G401 (cell line): ENCODE results near the gene CACNA2D1. TPM values are rescaled to one million over a fixed set of nuclear protein-coding genes. Genes with fewer than 3 reads are reported as not detected.
"Not testable (repeated sequence)": the region's sequence is repeated elsewhere in the genome, so short reads cannot be mapped to it uniquely, and the experiment has no call there.

Source experiments
- DNase-seq: peaks from one replicate; pipeline ENCODE4 v3.0.0-alpha.2; 2015; ENCODE audit warnings: low spot score
- in situ Hi-C: cut with HindIII; loops from 2 replicates; pipeline ENCODE4 v1.10.0; 2016; ENCODE audit warnings: low sequenced_read_pairs, mixed read lengths
- total RNA-seq: library from RNA; depleted of rRNA; stranded (reverse); fragments of >200 nt; shearing (Covaris generic); gene quantifications from 2 replicates; pipeline ENCODE4 v1.2.3, GENCODE V29; 2014

CACNA2D1 gene
- total RNA-seq, 1 experiment from 2014 or later, result 1.4 TPM

DNA sequence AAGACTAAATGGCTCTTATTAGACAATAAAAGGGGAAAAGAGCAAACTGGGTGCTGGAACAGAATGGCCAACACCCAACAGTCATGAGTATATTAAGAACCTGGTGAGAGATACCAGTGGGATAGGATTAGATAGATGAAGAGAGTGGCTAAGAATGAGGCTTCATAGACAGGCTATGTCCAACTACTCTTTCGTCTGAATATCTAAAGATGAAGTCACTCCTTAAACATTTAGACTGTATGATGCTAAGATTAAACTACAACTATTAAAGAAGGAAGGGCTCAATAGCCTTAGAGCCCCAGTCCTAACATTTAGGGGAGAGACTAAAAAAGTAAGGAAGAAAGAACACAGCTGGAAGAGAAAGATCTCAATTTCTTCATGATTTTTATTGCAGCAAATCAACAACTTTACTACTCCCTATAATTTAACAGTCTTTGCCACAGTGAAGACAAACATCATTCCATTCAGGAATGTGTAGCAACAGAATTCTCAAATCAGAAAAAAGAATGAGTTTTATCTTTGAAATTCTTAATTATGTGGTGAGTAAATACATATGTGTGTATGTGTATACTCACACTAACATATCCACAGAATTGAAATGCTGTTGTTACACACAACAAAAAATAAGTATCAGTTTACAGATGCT lies 45.6 kb downstream of the CACNA2D1 start:
- DNase-seq, result no peak
- in situ Hi-C loops, result no loop called here

DNA sequence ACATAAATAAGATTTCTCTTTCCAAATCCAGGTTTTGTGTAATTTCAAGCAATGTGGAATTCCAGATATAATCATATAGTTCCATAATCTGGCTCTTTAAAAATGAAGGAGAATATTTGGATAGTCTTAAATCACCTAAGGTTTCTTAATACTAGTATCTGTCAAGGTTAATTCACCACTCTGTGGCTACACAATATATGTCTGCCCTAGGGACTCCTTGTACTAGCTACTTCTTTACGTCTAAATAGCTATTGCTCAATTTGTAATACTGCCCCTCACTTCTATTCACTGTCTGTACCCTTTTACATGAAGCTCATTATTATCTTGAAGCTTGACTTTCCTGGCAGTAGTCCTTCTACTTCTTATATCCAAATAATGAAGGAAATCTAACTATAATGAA lies 47.2 kb downstream of the CACNA2D1 start:
- no peak for DNase-seq
- in situ Hi-C loops, result no loop called here

DNA sequence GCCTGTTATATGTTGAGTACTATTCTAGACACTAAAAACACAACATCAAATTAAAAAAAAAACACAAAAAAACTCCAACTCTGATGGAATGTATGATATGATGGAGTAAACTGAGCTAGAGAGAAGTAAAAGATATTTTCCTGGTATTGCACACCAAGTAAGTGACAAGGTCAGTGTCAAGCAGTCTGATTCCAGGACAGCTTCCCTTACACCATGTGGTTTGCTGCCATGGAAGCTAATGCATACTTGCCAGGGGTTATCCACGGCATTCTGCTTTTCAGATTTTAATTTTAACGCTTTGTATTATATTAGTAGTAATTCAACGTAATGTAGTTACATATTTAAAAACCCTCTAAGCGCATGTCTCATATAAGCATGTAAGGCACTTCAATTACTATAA lies 48.4 kb downstream of the CACNA2D1 start:
- in situ Hi-C loops, result no loop called here
- DNase-seq, result no peak

DNA sequence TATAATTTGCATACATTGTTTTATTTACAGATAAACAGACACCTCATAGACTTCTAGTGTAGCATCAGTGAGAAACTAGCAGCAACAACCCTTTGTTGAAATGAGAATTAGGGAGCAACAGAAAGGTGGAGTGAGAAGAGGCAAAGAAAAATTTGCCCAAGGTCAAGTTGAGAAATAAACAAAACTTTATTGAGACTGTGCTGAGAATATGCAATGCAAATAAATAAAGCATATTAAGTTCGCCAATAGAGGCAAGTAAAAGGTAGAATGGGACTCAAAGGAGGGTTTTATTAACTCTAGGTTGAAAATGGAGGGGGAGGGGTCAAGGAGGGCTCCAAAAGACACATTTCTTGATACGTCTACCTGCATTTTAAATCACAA lies 49.7 kb downstream of the CACNA2D1 start:
- in situ Hi-C loops, result no loop called here
- no peak for DNase-seq

DNA sequence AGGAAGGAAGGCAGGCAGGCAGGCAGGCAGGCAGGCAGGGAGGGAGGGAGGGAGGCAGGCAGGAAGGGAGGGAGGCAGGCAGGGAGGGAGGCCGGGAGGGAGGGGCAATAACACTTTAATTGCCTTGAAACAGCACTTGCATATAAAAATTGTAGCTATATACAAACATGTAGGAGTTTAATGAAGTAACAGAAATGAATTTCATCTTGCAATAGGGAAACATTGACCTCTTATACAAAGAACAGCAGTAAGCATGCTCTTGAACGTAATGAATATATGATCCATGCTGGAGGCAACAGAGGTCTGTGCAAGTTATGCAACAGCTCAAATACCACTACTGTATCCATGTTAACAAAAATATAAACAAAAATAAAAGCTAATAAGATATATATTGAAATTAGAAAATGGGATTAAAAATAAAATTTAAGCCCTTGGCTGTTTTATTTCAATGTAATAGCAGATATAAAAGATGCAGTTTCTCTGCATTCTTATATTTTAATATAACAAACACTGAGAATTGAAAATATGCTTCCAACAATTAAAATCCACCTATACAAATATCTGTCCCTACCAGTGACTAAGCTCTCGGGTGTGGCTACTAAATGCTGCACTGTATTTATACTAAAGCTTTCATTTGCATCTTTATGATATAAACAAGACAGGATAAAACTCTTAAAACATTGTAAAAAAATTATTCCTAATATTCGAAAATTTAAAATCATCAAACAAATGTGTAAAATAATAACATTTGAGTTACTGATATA lies 50.3 kb downstream of the CACNA2D1 start:
- no peak for DNase-seq
- in situ Hi-C loops, result no loop called here

DNA sequence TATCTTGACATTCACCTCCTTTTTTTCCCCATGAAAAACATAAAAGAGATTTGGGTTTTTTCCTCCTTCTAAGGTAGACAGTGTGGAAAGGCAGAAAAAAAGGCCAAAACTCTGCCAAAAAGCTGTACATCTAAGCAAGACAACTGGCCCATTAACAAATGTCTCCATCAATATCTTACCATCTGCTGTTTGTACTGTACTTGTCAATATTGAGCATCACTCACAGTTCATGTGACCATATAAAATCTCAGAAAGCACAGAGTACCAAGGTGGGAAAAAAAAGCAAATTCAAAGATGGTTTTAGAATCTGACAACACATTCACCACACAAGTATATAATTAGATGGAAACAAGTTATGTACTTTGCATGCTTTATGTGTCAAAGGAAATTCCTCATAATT lies 52.6 kb downstream of the CACNA2D1 start:
- no peak for DNase-seq
- in situ Hi-C loops, result no loop called here

DNA sequence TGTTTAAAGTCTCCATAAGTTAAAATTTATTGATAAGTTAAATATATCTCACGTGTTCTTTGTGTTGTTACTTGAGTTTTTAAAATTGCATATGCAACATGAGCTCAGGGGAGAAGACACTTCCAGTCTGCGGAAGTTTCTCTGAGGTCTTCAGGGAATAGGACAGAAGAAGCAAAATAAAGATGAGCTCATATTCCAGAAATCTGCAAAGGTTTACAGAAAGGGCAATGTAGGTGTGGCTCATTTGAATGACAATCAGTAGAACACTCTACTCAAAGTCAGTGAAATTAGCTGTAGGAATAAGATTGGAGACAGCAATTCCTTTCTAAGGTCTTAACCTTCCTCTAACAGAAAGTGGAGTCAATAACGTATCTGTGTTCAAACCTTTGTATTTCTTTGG lies 53.7 kb downstream of the CACNA2D1 start:
- no peak for DNase-seq

DNA sequence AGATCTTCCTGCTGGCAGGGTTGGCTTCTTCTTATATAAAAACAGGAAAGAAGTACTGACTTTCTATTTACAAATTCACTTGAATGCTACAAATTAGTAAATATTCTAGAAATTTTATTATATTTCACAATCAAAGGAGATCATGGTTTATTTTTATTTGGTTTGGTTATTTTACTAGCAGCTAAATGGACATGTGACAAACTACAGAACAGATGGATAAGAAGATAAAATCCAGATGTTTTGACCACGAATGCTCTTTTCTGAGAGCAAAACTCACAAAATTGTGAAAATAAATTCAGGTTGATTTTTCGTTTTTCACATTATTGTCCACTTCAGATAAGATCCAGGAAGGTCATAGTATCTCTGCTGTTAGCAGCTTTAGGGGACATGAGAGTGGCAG lies 55.4 kb downstream of the CACNA2D1 start:
- in situ Hi-C loops, result no loop called here
- DNase-seq, result no peak

More for the DNA sequence above, 53.7 kb downstream of the CACNA2D1 start:
- in situ Hi-C loops, result no loop called here

GRCh38 chr7:82386571-82386970 lies 57.0 kb downstream of the CACNA2D1 start:
- DNase-seq, in situ Hi-C loops: not testable (repeated sequence)

DNA sequence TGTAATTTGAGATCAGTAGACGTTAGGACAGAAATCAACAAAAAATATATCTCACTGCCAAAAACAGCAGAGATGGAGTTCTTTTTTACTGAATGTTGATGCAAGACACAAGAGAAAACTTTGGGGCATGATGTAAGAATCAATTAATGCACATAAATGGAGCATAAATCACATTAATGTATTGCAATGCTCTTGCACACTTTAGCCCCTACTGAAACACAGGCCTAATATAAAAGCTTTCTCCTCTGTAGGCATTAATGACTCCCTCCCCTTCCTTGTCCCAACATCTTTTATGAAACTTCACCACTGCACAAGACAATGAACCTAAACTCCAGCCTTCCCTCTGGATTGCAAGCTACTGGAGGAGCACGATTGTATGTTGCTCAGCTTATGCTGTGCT lies 58.8 kb downstream of the CACNA2D1 start:
- in situ Hi-C loops, result no loop called here
- no peak for DNase-seq

DNA sequence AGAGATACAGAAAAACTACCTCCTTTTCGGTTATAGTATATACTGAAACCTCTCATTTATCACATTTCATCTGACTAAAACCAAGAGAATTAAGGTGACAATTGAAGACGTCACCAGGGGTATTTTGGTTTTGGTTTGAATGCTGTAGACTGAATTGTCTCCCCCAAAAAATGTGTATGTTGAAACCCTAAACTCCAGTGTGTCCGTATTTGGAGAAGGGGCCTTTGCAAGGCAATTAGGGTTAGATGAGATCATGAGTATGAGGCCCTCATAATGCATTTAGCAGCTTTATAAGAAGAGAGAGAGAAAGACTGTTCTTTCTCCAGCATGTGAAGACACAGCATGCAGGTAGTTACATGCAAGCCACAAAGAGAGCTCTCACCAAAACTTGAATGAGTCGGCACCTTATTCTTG lies 59.5 kb downstream of the CACNA2D1 start:
- in situ Hi-C loops, result no loop called here
- DNase-seq, result no peak

GRCh38 chr7:82382276-82382675 lies 61.3 kb downstream of the CACNA2D1 start:
- no peak for DNase-seq
- in situ Hi-C loops, result no loop called here

GRCh38 chr7:82376739-82377138 lies 66.8 kb downstream of the CACNA2D1 start:
- no peak for DNase-seq
- in situ Hi-C loops, result no loop called here

DNA sequence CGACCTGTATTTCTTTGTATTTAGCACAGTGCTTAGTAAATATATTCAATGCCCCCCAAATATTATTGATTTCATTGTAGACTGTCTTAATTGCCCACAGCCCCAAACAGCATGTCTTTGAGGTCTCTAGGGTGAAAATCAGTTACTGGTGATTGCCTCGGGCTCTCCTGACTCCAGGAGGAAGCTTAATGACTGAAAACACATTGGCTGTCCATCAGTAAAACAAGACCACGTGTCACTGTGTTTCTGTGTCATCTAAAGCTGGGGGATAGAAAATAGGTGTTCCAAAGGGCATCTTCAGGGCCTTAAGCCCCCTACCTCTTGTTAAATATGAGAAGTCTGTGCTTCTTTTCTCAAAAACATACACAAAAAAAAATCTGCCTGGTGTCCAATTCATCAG lies 67.9 kb downstream of the CACNA2D1 start:
- in situ Hi-C loops, result no loop called here
- DNase-seq, result no peak

DNA sequence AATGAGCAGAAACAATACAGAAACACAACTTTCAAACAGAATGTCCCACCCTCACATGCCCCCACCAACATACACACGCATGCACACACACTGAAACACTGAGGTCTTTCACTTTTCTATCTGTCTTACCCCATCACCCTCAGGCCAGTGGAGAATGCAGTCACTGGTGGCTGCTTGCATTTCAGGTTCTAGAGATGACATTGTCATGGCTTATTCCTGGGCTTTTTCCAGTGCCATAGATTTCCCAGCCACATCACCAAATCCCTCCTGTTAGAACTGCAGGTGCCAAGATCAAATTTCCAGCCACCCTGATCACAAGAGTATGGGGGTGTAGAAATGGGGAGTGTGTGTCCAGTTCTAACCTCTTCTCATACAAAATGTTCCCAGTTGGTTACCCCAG lies 68.4 kb downstream of the CACNA2D1 start:
- in situ Hi-C loops, result no loop called here
- no peak for DNase-seq

DNA sequence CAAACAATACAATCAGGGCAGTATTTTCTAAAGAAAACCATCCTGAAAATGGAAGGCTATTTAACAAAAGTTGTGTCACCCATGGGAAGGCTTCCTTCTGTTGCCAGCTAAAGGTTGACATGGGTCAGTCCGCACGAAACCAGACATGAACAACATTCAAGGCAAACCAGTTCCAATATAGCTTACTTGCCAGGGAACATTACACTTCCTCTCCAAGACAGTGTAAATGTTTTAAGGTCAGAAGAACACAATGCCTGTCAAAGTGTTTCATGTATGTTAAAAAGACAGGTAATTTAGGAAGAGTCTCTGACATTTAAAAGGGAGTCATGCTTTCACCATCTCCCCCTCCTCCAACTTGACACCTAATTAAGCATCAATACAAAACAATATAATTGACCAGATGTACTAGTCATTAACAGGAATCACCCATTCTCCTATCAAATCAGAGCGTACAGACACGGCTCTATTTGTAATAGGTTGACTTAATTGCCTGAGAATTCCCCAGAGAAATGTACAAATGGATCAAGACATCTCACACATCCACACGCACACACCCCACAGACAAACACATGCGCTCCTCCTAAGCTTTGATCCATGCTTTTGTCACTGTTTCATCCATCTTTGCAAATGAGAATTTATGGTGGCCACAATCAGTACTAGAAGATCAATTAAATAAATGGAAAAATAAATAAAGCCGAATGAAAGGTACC lies 69.5 kb downstream of the CACNA2D1 start:
- DNase-seq, result no peak

DNA sequence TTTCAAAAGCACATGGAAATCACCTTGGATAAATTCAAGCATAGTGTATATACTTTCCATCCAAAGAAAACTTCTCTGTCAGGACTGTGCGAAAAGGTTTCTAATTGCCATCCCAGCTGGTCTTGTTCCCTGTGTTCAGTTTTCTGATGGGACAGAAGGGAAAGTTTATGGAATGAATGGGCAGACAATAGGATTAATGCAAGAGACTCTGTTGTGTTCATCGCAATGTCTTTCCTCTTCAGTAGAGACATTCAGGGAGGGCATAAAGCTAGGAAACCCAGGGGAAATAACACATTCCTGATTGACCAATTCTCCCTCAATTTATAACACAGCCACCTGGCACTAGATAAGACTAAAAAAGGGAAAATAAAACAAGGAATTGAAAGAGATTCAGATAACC lies 78.9 kb downstream of the CACNA2D1 start:
- DNase-seq, result no peak
- in situ Hi-C loops, result no loop called here

More for the DNA sequence above, 69.5 kb downstream of the CACNA2D1 start:
- in situ Hi-C loops, result no loop called here

DNA sequence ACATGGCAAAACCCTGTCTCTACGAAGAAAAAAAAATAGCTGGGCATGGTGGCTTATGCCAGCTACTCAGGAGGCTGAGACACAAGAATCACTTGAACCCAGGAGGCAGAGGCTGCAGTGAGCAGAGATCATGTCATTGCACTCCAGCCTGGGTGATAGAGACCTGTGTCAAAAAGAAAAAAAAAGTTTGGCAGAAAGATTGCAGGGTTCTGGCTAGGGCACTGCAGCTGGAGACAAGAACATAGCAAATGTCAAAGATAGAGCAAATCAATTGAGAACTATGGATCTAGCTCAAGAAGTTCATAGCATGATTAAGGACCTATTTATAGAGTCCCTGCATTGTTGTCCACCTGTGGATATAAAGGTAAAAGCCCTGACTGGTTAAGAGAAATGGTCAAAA lies 79.5 kb downstream of the CACNA2D1 start:
- no peak for DNase-seq
- in situ Hi-C loops, result no loop called here

GRCh38 chr7:82362129-82362706 lies 81.4 kb downstream of the CACNA2D1 start:
- in situ Hi-C loops, result no loop called here

More at GRCh38 chr7:82362129-82362706, 81.4 kb downstream of the CACNA2D1 start:
- no peak for DNase-seq
